Gastroesophageal sphincter (tissue), 4 donors: ENCODE measurements around the gene PDZD2. TPM values are rescaled to one million over a fixed set of nuclear protein-coding genes. Genes with fewer than 3 reads are reported as not detected.

Experiments
- ATAC-seq: fragments of 150-250 bp; one replicate; pipeline ENCODE4 v1.9.1; 2016; ENCODE audit warnings: mild to moderate bottlenecking, moderate library complexity
- H3K27ac ChIP-seq, 4 donors: fragments of 200-600 bp; sonication (generic) in 3 of 4; 1 replicate in 3 of 4; 2 replicates in 1 of 4; pipeline ENCODE4 v1.5.1; 2016 to 2019
- H3K27me3 ChIP-seq: fragments of 200-600 bp; sonication (generic); one replicate; pipeline ENCODE4 v1.5.1; 2019
- H3K36me3 ChIP-seq, 2 donors: fragments of 200-600 bp; sonication (generic); one replicate each; pipeline ENCODE4 v1.5.1; 2019; ENCODE audit warnings: control low read depth in 1 of 2
- H3K4me1 ChIP-seq, 3 donors: fragments of 200-600 bp; sonication (generic); 1 replicate in 2 of 3; 2 replicates in 1 of 3; pipeline ENCODE4 v1.5.1; 2016 to 2019; ENCODE audit warnings: control low read depth in 2 of 3
- H3K4me3 ChIP-seq, 2 donors: fragments of 200-600 bp; sonication (generic); one replicate each; pipeline ENCODE4 v1.5.1; 2019; ENCODE audit warnings: mild to moderate bottlenecking in 1 of 2, moderate library complexity in 1 of 2
- H3K9me3 ChIP-seq, 3 donors: fragments of 200-600 bp; sonication (generic); one replicate each; pipeline ENCODE4 v1.5.1; 2017 to 2019; ENCODE audit warnings: control low read depth in 2 of 3
- CTCF ChIP-seq, 4 experiments: fragments of 200-600 bp in 2 of 4; fragments of 450-650 bp in 2 of 4; sonication (generic) in 1 of 4; IDR thresholded peaks; one replicate each; pipeline ENCODE4 v1.5.1; 2017 to 2019; ENCODE audit warnings: antibody characterized with exemption in 4 of 4, mild to moderate bottlenecking in 2 of 4, moderate library complexity in 2 of 4
- EP300 ChIP-seq: sonication (generic); formaldehyde crosslinking; IDR thresholded peaks from one replicate; pipeline ENCODE4 v1.6.1; 2017; ENCODE audit warnings: antibody characterized with exemption, mild to moderate bottlenecking
- POLR2A ChIP-seq, 2 donors: fragments of 450-650 bp; IDR thresholded peaks; one replicate each; pipeline ENCODE4 v1.6.1; 2017; ENCODE audit warnings: antibody characterized with exemption in 2 of 2, mild to moderate bottlenecking in 2 of 2, moderate library complexity in 1 of 2
- POLR2AphosphoS5 ChIP-seq: sonication (generic); formaldehyde crosslinking; IDR thresholded peaks from one replicate; pipeline ENCODE4 v1.6.1; 2017; ENCODE audit warnings: antibody characterized with exemption
- whole genome bisulfite sequencing, 2 donors: methylation state at CpG; one replicate each; pipeline ENCODE4 v1.1.5; 2018; ENCODE audit warnings: low coverage in 1 of 2; 5-methylcytosine and 5-hydroxymethylcytosine counted together
- total RNA-seq, 4 donors: library from RNA; depleted of rRNA; stranded (reverse); fragments of >200 nt; gene quantifications; one replicate each; pipeline ENCODE4 v1.1.0, GENCODE V29; 2016

PDZD2 gene
- total RNA-seq, 4 donors from 2014 or later = 8.6 to 19.4 (median 14.0) TPM

DNA sequence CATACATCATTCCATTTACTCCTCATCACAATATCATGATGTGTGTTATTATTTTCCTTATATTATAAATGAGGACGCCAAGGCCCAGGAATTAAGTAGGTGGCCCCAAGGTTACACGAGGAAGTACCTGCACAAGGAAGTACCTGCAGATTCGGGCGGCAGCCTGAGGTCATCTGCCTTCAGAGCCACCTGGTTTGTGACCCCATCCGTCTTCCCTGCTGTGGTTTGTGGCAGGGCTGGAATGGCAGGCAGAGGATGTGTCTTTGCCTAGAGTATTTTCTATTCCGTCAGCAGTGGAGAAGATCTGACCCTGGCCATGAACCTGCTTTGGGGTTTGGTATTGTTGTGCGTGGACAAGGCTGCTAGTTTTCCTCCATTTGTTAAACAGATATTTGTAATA lies 59.7 kb downstream of the PDZD2 start:
- no peak for ATAC-seq

DNA sequence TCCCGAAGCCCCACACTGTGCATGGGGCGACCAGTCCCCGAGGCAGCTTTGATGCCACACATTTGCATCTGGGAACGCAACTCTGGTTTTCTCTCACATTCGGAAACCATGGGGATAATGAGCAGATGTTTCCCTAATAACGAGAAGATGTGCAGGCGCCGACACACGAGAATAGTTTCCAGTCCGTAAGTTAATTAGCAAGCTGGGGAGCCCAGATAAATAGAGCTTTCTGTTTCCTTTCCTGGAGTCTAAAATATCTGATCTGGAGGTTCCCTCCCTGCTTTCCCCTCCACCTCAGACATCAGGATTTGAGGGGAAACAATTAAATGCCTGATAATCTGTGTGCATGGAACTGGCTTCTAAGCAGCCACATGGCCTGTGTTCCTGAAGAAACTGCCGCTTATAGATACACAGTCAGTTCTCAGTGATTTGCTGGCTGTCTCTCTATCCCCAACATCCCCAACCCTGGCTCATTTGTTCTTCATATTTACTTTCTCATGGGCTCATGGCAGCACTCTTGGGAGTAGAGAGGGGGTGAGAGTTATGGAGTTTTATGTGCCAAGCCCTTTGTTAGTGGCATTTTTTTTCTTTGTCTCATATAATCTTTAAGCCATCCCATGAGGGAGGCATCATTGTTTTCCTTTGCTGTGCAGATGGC lies 62.8 kb downstream of the PDZD2 start:
- WGBS, 2 donors = 46 to 63% methylated on average over 10 to 11 of the region's 11 CpGs
- no peaks in the 10 kb centered on the region for H3K36me3 ChIP-seq
- TF ChIP-seq POLR2A (IDR thresholded peaks at IDR 0.05) (no peak), POLR2AphosphoS5 (no peak), EP300 (no peak)
- no peaks in the 10 kb centered on the region for H3K9me3 ChIP-seq
- no peak overlapping the region for H3K27ac ChIP-seq
- H3K4me3 ChIP-seq = no peak overlapping the region
- ATAC-seq = no peak
- H3K27me3 ChIP-seq = no peaks in the 10 kb centered on the region
- H3K4me1 ChIP-seq = no peaks in the 10 kb centered on the region

More for the DNA sequence above, 59.7 kb downstream of the PDZD2 start:
- Histone ChIP-seq H3K4me1 (no peaks in the 10 kb centered on the region), H3K9me3 (no peaks in the 10 kb centered on the region), H3K36me3 (no peaks in the 10 kb centered on the region), H3K4me3 (no peak overlapping the region), H3K27ac (no peak overlapping the region), H3K27me3 (no peaks in the 10 kb centered on the region)
- no peak for TF ChIP-seq EP300
- no peak for TF ChIP-seq POLR2AphosphoS5
- TF ChIP-seq POLR2A (IDR thresholded peaks at IDR 0.05) = no peak
- no peak for TF ChIP-seq CTCF (IDR thresholded peaks at IDR 0.05)
- WGBS, 2 donors = 90 to 100% methylated on average over 1 to 2 of the region's 7 CpGs

GRCh38 chr5:31702712-31703111 lies 63.8 kb downstream of the PDZD2 start:
- Histone ChIP-seq H3K4me3 (no peak overlapping the region), H3K36me3 (no peaks in the 10 kb centered on the region), H3K27me3 (no peaks in the 10 kb centered on the region), H3K9me3 (no peaks in the 10 kb centered on the region), H3K4me1 (no peaks in the 10 kb centered on the region), H3K27ac (no peak overlapping the region)
- WGBS, 2 donors = 37 to 39% methylated on average over 2 of the region's 2 CpGs
- no peak for ATAC-seq
- TF ChIP-seq EP300 (no peak), POLR2AphosphoS5 (no peak), POLR2A (IDR thresholded peaks at IDR 0.05) (no peak), CTCF (IDR thresholded peaks at IDR 0.05) (no peak)

GRCh38 chr5:31703757-31704156 lies 64.8 kb downstream of the PDZD2 start:
- H3K27ac ChIP-seq = no peak overlapping the region
- WGBS, 2 donors = 75 to 83% methylated on average over 1 of the region's 1 CpG
- no peak for ATAC-seq

GRCh38 chr5:31706186-31706585 lies 67.3 kb downstream of the PDZD2 start:
- Histone ChIP-seq H3K27ac (no peak overlapping the region), H3K9me3 (no peaks in the 10 kb centered on the region), H3K36me3 (no peaks in the 10 kb centered on the region), H3K27me3 (no peaks in the 10 kb centered on the region), H3K4me1 (no peaks in the 10 kb centered on the region), H3K4me3 (no peak overlapping the region)
- TF ChIP-seq POLR2AphosphoS5 (no peak), CTCF (IDR thresholded peaks at IDR 0.05) (no peak), EP300 (no peak), POLR2A (IDR thresholded peaks at IDR 0.05) (no peak)
- 79 to 80% methylated on average over 4 of the region's 4 CpGs for WGBS, 2 donors
- no peak for ATAC-seq

More at GRCh38 chr5:31703757-31704156, 64.8 kb downstream of the PDZD2 start:
- no peaks in the 10 kb centered on the region for H3K4me1 ChIP-seq
- no peaks in the 10 kb centered on the region for H3K9me3 ChIP-seq
- H3K4me3 ChIP-seq = no peak overlapping the region
- H3K36me3 ChIP-seq = no peaks in the 10 kb centered on the region
- TF ChIP-seq EP300 (no peak), POLR2A (IDR thresholded peaks at IDR 0.05) (no peak)
- H3K27me3 ChIP-seq = no peaks in the 10 kb centered on the region

- H3K36me3 ChIP-seq = no peaks in the 10 kb centered on the region
- H3K4me1 ChIP-seq = no peaks in the 10 kb centered on the region
- ATAC-seq = no peak
- H3K27me3 ChIP-seq = no peaks in the 10 kb centered on the region
- H3K27ac ChIP-seq = no peak overlapping the region
- 90 to 94% methylated on average over 2 to 4 of the region's 4 CpGs for WGBS, 2 donors
- H3K4me3 ChIP-seq = no peak overlapping the region
- H3K9me3 ChIP-seq = no peaks in the 10 kb centered on the region
- no peak for TF ChIP-seq EP300
- no peak for TF ChIP-seq CTCF (IDR thresholded peaks at IDR 0.05)
- no peak for TF ChIP-seq POLR2A (IDR thresholded peaks at IDR 0.05)
- no peak for TF ChIP-seq POLR2AphosphoS5
Observed at GRCh38 chr5:31707329-31707728, 68.4 kb downstream of the PDZD2 start.
